GM12878 (cell line): ENCODE measurements around the gene ADD1. TPM values are rescaled to one million over a fixed set of nuclear protein-coding genes. Genes with fewer than 3 reads are reported as not detected.

ENCODE experiments used
- ATF7 ChIP-seq: fragments of 450-650 bp; IDR thresholded peaks from 2 replicates; pipeline ENCODE4 v1.6.1; 2016; ENCODE audit warnings: low read depth, mild to moderate bottlenecking
- ELK1 ChIP-seq: IDR thresholded peaks from 2 replicates; pipeline ENCODE4 v1.6.1; 2012; ENCODE audit warnings: low read depth, low read length, improper control_type of control experiment
- ESRRA ChIP-seq: IDR thresholded peaks from 2 replicates; pipeline ENCODE4 v1.6.1; 2012; ENCODE audit warnings: mild to moderate bottlenecking, low read length, improper control_type of control experiment
- ETV6 ChIP-seq, 2 experiments: fragments of 450-650 bp in 1 of 2; IDR thresholded peaks in 1 of 2; conservative IDR thresholded peaks in 1 of 2; 2 replicates each; pipeline ENCODE4 v1.6.1; 2014; ENCODE audit warnings: antibody characterized with exemption in 1 of 2, borderline replicate concordance in 1 of 2, low read depth in 1 of 2, mild to moderate bottlenecking in 1 of 2, moderate library complexity in 1 of 2
- MYC ChIP-seq: IDR thresholded peaks from 2 replicates; pipeline ENCODE4 v1.6.1; 2011; ENCODE audit warnings: mild to moderate bottlenecking, low read length, moderate library complexity, inconsistent platforms; ENCODE audit not compliant: insufficient read depth, insufficient replicate concordance, insufficient read length, severe bottlenecking
- PAX5 ChIP-seq: IDR thresholded peaks from 2 replicates; pipeline ENCODE4 v1.6.1; 2011; ENCODE audit warnings: low read depth, low read length, borderline replicate concordance
- PAX8 ChIP-seq: fragments of 450-650 bp; IDR thresholded peaks from 2 replicates; pipeline ENCODE4 v1.6.1; 2017; ENCODE audit warnings: mild to moderate bottlenecking, moderate library complexity
- POLR2A ChIP-seq: IDR thresholded peaks from 2 replicates; pipeline ENCODE4 v1.6.1; 2011; ENCODE audit warnings: low read depth, mild to moderate bottlenecking, low read length
- PRDM15 ChIP-seq: fragments of 450-650 bp; formaldehyde crosslinking; IDR thresholded peaks from 2 replicates; pipeline ENCODE4 v1.4.0; 2020; ENCODE audit warnings: mild to moderate bottlenecking, moderate library complexity
- RBBP5 ChIP-seq: fragments of 200-600 bp; sonication (generic); conservative IDR thresholded peaks from 2 replicates; pipeline ENCODE4 v1.6.1; 2016
- RELA ChIP-seq: fragments of 450-650 bp; IDR thresholded peaks from 2 replicates; pipeline ENCODE4 v1.8.0; 2014; ENCODE audit warnings: borderline replicate concordance; ENCODE audit not compliant: partially characterized antibody
- RUNX3 ChIP-seq: IDR thresholded peaks from 2 replicates; pipeline ENCODE4 v1.6.1; 2012; ENCODE audit warnings: low read length, inconsistent platforms
- TCF3 ChIP-seq: IDR thresholded peaks from 2 replicates; pipeline ENCODE4 v1.6.1; 2012; ENCODE audit warnings: low read depth, mild to moderate bottlenecking, low read length, borderline replicate concordance; ENCODE audit not compliant: insufficient read depth
- polyA plus RNA-seq, 11 experiments: library from polyadenylated mRNA; depleted of rRNA in 4 of 11; unstranded in 6 of 11; stranded (reverse) in 5 of 11; fragments of >200 nt; fragmentation: Nextera tagmentation in 4 of 11; fragmentation: Illumina TruSeq in 1 of 11; extraction: Ambion mirVana in 4 of 11; extraction: Trizol in 1 of 11; gene quantifications; 1 replicate in 1 of 11; 2 replicates in 10 of 11; pipeline versions ENCODE4 v1.2.1 to v1.2.3, GENCODE V29; 2011 to 2016; ENCODE audit warnings: inconsistent platforms in 2 of 11, missing spikeins in 2 of 11, low read depth in 1 of 11
- total RNA-seq, 4 experiments: library from RNA; depleted of rRNA in 3 of 4; stranded (reverse); fragments of >200 nt in 3 of 4; fragmentation: Illumina TruSeq in 1 of 4; extraction: Trizol in 1 of 4; gene quantifications; 2 replicates each; pipeline versions ENCODE4 v1.2.1 to v1.2.3, GENCODE V29; 2013 to 2021

Gene ADD1
- total and polyA plus RNA-seq, 10 of the 15 experiments (the other 5 are each of a cell fraction or from before 2014, with no cell fraction given), result 21.6 to 182 (median 105) TPM

GRCh38 chr4:2823301-2823670 is 20.4 kb upstream of the ADD1 start (continued):
- no peak for TF ChIP-seq ELK1
- no peak for TF ChIP-seq ESRRA
- no peak for TF ChIP-seq PAX8
- TF ChIP-seq RELA, result no peak
- TF ChIP-seq TCF3, result no peak
- no peak for TF ChIP-seq MYC
- TF ChIP-seq ATF7, result no peak
- TF ChIP-seq RBBP5, result no peak
- TF ChIP-seq POLR2A, result no peak; the same call in 1 of the 2 replicates
- TF ChIP-seq ETV6 (conservative IDR thresholded peaks at IDR 0.05 in 1 of 2, IDR thresholded peaks at IDR 0.05 in 1 of 2; ENCODE audit: borderline replicate concordance in 1 of 2, low read depth in 1 of 2), result no peak
- no peak for TF ChIP-seq PRDM15 (CRISPR knock-in tag)
- TF ChIP-seq PAX5, result no peak
- TF ChIP-seq RUNX3, result no peak
